Nephron (organoid): Measurements from ENCODE around the gene SCN2B.

Source experiments
- H3K27ac Mint-ChIP-seq, 3 experiments: 2 replicates each; pipeline ENCODE4 v1.8.0; 2020; ENCODE audit warnings: mixed read lengths in 3 of 3, mild to moderate bottlenecking in 2 of 3, moderate library complexity in 1 of 3
- H3K27me3 Mint-ChIP-seq: 2 replicates; pipeline ENCODE4 v1.8.0; 2021; ENCODE audit warnings: low read depth, mild to moderate bottlenecking, moderate library complexity, mixed read lengths
- H3K36me3 Mint-ChIP-seq: 2 replicates; pipeline ENCODE4 v1.8.0; 2020; ENCODE audit warnings: low read depth, mixed read lengths
- H3K4me1 Mint-ChIP-seq: 2 replicates; pipeline ENCODE4 v1.8.0; 2020; ENCODE audit warnings: mixed read lengths
- H3K4me3 Mint-ChIP-seq, 3 experiments: 2 replicates each; pipeline ENCODE4 v1.8.0; 2020; ENCODE audit warnings: mild to moderate bottlenecking in 3 of 3, mixed read lengths in 3 of 3, moderate library complexity in 2 of 3
- H3K9me3 Mint-ChIP-seq: 2 replicates; pipeline ENCODE4 v1.8.0; 2020; ENCODE audit warnings: mixed read lengths
- TF ChIP-seq, protein P1 (sequence below), 3 experiments: fragments of 200-600 bp; sonication (generic); IDR thresholded peaks; one replicate each; pipeline ENCODE4 v1.5.0; 2021; ENCODE audit warnings: antibody characterized with exemption in 3 of 3; ENCODE audit not compliant: unreplicated experiment in 3 of 3

The SCN2B gene

GRCh38 chr11:118221419-118221818, 45.0 kb upstream of the SCN2B start:
- Mint-ChIP-seq H3K36me3 (no peaks in the 10 kb centered on the region), H3K27ac (no peak overlapping the region), H3K4me1 (no peaks in the 10 kb centered on the region), H3K27me3 (peaks cover 75% of the 10 kb centered on the region), H3K4me3 (no peak overlapping the region), H3K9me3 (no peaks in the 10 kb centered on the region)
- TF ChIP-seq, protein P1, sequence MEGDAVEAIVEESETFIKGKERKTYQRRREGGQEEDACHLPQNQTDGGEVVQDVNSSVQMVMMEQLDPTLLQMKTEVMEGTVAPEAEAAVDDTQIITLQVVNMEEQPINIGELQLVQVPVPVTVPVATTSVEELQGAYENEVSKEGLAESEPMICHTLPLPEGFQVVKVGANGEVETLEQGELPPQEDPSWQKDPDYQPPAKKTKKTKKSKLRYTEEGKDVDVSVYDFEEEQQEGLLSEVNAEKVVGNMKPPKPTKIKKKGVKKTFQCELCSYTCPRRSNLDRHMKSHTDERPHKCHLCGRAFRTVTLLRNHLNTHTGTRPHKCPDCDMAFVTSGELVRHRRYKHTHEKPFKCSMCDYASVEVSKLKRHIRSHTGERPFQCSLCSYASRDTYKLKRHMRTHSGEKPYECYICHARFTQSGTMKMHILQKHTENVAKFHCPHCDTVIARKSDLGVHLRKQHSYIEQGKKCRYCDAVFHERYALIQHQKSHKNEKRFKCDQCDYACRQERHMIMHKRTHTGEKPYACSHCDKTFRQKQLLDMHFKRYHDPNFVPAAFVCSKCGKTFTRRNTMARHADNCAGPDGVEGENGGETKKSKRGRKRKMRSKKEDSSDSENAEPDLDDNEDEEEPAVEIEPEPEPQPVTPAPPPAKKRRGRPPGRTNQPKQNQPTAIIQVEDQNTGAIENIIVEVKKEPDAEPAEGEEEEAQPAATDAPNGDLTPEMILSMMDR (IDR thresholded peaks at IDR 0.05; ENCODE audit: unreplicated experiment in 3 of 3): no peak

DNA sequence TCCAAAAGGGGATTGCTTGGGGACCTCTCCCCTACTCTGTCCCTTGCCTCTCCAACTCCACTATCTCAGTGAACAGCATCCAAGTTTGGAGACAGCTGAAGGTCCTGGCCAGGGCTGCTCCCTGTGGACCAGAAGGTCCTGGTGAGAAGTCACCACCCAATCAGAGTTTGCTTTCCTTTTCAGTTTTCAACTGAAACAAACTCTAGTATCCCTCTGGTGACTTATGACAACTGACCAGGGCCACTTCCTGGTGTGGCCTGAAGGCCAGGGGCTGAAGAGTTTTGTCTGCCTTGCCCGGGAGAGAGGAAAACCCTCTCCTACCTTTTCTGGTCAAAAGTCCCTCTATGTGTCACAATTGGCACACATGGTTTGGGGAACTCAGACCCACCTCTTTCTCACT, 43.3 kb upstream of the SCN2B start:
- peaks cover 69% of the 10 kb centered on the region for H3K27me3 Mint-ChIP-seq

DNA sequence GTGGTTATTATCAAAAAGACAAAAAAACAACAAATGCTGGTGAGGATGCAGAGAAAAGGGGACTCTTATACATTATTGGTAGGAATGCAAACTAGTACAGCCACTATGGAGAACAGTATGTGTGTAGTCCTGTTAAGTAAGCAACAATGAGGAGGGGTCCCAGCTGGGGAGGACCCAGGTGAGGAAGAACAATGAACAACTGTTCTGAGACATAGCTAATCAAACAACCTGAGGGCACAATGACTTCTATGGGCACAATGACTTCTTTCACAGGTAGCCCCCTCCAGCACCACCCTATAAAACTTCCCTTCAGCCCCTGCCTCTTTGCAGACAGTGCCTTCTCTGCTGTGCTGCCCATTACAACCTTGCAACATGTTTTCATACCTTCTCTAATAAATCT, 42.8 kb upstream of the SCN2B start:
- no peaks in the 10 kb centered on the region for H3K36me3 Mint-ChIP-seq
- no peak overlapping the region for H3K27ac Mint-ChIP-seq
- H3K9me3 Mint-ChIP-seq: no peaks in the 10 kb centered on the region
- peaks cover 71% of the 10 kb centered on the region for H3K27me3 Mint-ChIP-seq
- H3K4me1 Mint-ChIP-seq: no peaks in the 10 kb centered on the region
- no peak overlapping the region for H3K4me3 Mint-ChIP-seq
- TF ChIP-seq, protein P1 (IDR thresholded peaks at IDR 0.05; ENCODE audit: unreplicated experiment in 3 of 3): no peak

More for the DNA sequence above, 43.3 kb upstream of the SCN2B start:
- TF ChIP-seq, protein P1 (IDR thresholded peaks at IDR 0.05; ENCODE audit: unreplicated experiment in 3 of 3): no peak
- Mint-ChIP-seq H3K27ac (no peak overlapping the region), H3K4me1 (no peaks in the 10 kb centered on the region), H3K9me3 (no peaks in the 10 kb centered on the region), H3K36me3 (no peaks in the 10 kb centered on the region), H3K4me3 (no peak overlapping the region)

DNA sequence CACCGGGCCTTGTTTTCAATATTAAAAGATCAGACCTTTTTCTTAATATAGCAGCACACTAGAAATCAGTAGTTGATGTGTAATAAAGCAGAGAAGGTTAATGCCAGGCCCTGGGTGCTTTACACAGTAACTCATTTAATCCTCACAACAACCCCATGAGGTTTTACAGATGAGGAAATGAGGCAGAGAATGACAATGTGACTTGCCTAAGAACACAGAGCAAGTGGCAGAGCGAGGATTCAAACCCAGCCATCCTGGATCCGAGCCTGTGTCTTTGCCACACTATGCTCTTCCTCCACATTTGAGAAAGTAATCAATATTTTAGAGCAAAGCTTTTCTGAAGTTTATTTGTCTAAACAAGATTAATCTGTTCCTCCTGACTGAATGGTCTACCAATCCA, 41.1 kb upstream of the SCN2B start:
- H3K4me3 Mint-ChIP-seq: no peak overlapping the region
- no peaks in the 10 kb centered on the region for H3K36me3 Mint-ChIP-seq
- no peaks in the 10 kb centered on the region for H3K4me1 Mint-ChIP-seq
- H3K9me3 Mint-ChIP-seq: no peaks in the 10 kb centered on the region
- peaks cover 74% of the 10 kb centered on the region for H3K27me3 Mint-ChIP-seq
- TF ChIP-seq, protein P1 (IDR thresholded peaks at IDR 0.05; ENCODE audit: unreplicated experiment in 3 of 3): no peak
- no peak overlapping the region for H3K27ac Mint-ChIP-seq

- Mint-ChIP-seq H3K9me3 (no peaks in the 10 kb centered on the region), H3K36me3 (no peaks in the 10 kb centered on the region), H3K4me3 (no peak overlapping the region), H3K4me1 (no peaks in the 10 kb centered on the region), H3K27me3 (peaks cover 74% of the 10 kb centered on the region), H3K27ac (no peak overlapping the region)
- TF ChIP-seq, protein P1 (IDR thresholded peaks at IDR 0.05; ENCODE audit: unreplicated experiment in 3 of 3): no peak
Measured at GRCh38 chr11:118216621-118217481, 40.4 kb upstream of the SCN2B start.

DNA sequence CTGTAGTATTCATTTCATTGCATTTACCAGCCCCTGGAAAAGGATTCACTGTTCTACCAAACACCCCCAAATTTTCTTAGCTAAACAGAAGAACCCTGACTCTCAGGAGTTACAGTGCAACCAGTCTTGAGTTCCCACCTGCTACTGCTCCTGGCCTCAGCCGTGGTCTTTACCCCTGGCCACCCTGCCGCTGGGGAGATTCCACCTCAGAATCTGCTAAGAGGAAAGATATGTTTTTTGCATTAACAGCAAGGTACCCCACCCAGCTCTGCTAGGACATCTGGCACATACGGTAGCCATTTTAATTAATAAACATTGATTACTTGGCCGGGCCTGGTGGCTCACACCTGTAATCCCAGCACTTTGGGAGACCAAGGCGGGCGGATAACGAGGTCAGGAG, 39.3 kb upstream of the SCN2B start:
- Mint-ChIP-seq H3K27ac (no peak overlapping the region), H3K27me3 (peaks cover 74% of the 10 kb centered on the region), H3K4me3 (no peak overlapping the region), H3K4me1 (peaks cover 4% of the 10 kb centered on the region), H3K9me3 (no peaks in the 10 kb centered on the region), H3K36me3 (no peaks in the 10 kb centered on the region)
- TF ChIP-seq, protein P1 (IDR thresholded peaks at IDR 0.05; ENCODE audit: unreplicated experiment in 3 of 3): no peak
